Activated CD8-positive, alpha-beta memory T cell treated with anti-CD3 and anti-CD28 coated beads for 24 hours (primary cell): ENCODE results near the gene PVALEF.

Source experiments
- DNase-seq: peaks from one replicate; pipeline ENCODE4 v3.0.0-alpha.2; 2020

Gene PVALEF

GRCh38 chr17:81200201-81200600 is 34.9 kb downstream of the PVALEF start:
- no peak for DNase-seq

GRCh38 chr17:81200695-81201580 is 35.6 kb downstream of the PVALEF start:
- DNase-seq = no peak

GRCh38 chr17:81202318-81202717 is 37.0 kb downstream of the PVALEF start:
- no peak for DNase-seq

- DNase-seq = no peak
Measured at GRCh38 chr17:81203136-81203535, 37.8 kb downstream of the PVALEF start.

- no peak for DNase-seq
Measured at GRCh38 chr17:81204578-81204977, 39.3 kb downstream of the PVALEF start.

GRCh38 chr17:81206166-81206565 is 40.9 kb downstream of the PVALEF start:
- DNase-seq = no peak

GRCh38 chr17:81206657-81207056 is 41.4 kb downstream of the PVALEF start:
- no peak for DNase-seq

GRCh38 chr17:81207610-81208581 is 42.6 kb downstream of the PVALEF start:
- no peak for DNase-seq

GRCh38 chr17:81208651-81209050 is 43.3 kb downstream of the PVALEF start:
- DNase-seq = no peak

GRCh38 chr17:81209141-81209540 is 43.8 kb downstream of the PVALEF start:
- no peak for DNase-seq

GRCh38 chr17:81210466-81210865 is 45.2 kb downstream of the PVALEF start:
- DNase-seq = no peak

- no peak for DNase-seq
Measured at GRCh38 chr17:81210868-81211267, 45.6 kb downstream of the PVALEF start.

- no peak for DNase-seq
Measured at GRCh38 chr17:81212365-81212764, 47.1 kb downstream of the PVALEF start.

- DNase-seq = no peak
Measured at GRCh38 chr17:81213978-81214377, 48.7 kb downstream of the PVALEF start.

- no peak for DNase-seq
Measured at GRCh38 chr17:81217491-81217890, 52.2 kb downstream of the PVALEF start.

- DNase-seq = no peak
Measured at GRCh38 chr17:81218459-81218858, 53.2 kb downstream of the PVALEF start.

- no peak for DNase-seq
Measured at GRCh38 chr17:81218991-81219390, 53.7 kb downstream of the PVALEF start.

GRCh38 chr17:81219476-81220180 is 54.3 kb downstream of the PVALEF start:
- DNase-seq = no peak

- DNase-seq = no peak
Measured at GRCh38 chr17:81221371-81221841, 56.1 kb downstream of the PVALEF start.

GRCh38 chr17:81221842-81222619 is 56.7 kb downstream of the PVALEF start:
- no peak for DNase-seq

- no peak for DNase-seq
Measured at GRCh38 chr17:81222620-81222905, 57.3 kb downstream of the PVALEF start.
